Superior temporal gyrus (tissue), 1 donor: ENCODE results near the gene ZBED6.
"Not testable (repeated sequence)": the region's sequence is repeated elsewhere in the genome, so short reads cannot be mapped to it uniquely, and the experiment has no call there.

Source experiments
- DNase-seq: peaks from one replicate; pipeline ENCODE4 v3.0.0-alpha.2; 2016; ENCODE audit errors: extremely low spot score

Gene ZBED6

DNA sequence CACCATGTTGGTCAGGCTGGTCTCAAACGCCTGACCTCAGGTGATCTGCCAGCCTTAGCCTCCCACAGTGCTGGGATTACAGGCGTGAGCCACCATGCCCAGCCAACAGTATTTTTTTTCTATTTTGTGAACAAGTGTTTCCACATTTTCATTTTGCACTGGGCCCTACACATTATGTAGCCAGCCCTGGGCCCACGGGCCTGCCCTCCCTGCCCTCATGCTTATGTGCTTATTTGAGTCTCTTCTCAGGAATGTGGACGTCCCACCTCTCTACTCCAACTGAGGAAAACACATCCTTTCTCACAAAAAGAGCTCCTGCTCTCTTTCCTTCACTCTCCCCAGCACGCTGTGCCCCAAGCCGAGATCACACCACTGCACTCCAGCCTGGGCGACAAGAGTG lies 13.5 kb upstream of the ZBED6 start:
- DNase-seq = no peak

GRCh38 chr1:203789966-203790365 lies 5.5 kb upstream of the ZBED6 start:
- DNase-seq = no peak

GRCh38 chr1:203791498-203791897 lies 3.9 kb upstream of the ZBED6 start:
- DNase-seq = no peak

DNA sequence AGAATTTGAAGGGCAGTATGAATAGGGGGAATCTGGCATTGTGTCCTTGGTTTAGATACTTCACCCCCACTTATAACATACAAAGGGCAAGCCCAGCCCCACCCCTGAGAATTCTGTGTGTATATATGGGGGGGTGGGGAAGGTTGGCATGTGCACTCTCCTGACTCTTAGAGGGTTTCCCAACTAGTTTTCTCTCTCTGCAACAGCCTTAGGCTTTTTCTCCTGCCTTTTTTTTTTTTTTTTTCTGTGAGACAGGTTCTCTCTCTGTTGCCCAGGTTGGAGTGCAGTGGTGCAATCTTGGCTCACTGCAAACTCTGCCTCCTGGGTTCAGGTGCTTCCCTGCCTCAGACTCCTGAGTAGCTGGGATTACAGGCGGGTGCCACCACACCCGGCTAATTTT lies 2.9 kb upstream of the ZBED6 start:
- DNase-seq = no peak

GRCh38 chr1:203793561-203793960 lies 1.9 kb upstream of the ZBED6 start:
- not testable (repeated sequence) for DNase-seq

DNA sequence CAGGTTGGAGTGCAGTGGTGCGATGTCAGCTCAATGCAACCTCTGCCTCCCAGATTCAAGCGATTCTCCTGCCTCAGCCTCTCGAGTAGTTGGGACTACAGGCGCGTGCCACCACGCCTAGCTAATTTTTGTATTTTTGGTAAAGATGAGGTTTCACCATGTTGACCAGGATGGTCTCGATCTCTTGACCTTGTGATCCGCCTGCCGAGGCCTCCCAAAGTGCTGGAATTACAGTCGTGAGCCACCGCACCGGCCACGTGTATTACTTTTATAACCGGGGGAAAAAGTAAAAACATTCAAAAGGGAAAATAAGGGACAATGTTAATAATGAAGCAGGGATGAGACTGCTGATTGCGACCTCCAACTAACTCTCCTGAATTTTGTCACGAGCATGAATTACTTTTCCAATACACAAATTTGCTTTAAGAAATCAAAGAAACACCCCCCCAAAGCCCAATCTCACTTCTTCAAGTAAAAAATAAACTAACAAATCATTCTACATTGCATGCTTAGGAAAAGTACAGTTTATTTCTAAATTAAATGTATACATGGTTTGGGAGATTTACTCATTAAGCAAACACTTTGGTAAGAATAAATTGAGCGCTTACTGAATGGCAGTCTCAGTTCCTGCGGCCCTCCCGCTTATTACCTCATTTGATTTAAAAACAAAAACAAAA lies 521 bp upstream of the ZBED6 start:
- no peak for DNase-seq

GRCh38 chr1:203796236-203796605 lies 798 bp downstream of the ZBED6 start:
- DNase-seq = peak; percentile 47

DNA sequence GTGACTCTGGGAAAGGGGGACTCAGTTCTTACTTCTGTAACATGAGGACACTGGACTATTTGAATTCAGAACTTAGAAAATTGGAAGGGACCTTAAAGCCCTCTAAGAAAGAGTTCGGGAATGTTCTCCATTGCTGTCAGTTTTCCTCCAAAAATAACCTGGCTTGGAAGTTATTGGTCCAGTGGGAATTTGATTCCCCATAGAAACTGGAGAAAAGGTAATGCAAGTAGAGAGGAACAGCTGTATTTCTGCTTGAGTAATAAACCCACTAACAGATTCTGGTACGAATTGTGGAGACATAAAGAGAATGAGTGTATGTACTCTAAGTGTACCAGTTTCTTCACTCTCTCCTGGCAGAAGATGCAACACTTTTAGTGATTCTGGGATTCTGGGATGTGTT lies 1.8 kb downstream of the ZBED6 start:
- DNase-seq = no peak

DNA sequence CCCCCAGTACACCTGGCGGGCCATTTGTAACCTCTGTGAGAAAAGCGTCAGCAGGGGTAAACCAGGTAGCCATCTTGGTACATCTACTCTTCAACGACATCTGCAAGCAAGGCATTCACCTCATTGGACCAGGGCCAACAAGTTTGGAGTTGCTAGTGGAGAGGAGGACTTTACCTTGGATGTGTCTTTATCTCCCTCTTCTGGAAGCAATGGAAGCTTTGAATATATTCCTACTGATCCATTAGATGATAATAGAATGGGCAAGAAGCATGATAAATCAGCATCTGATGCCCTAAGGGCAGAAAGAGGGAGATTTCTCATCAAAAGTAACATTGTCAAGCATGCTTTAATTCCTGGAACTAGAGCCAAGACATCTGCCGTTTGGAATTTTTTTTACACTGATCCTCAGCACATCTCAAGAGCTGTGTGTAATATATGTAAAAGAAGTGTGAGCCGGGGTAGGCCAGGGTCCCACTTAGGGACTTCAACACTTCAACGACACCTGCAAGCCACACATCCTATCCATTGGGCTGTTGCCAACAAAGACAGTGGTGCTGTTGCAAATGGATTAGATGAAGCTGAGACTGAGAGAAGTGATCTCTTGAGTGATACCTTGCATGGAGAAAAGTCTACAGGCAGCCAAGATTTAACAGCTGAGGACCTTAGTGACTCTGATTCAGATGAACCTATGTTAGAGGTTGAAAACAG lies 2.7 kb downstream of the ZBED6 start:
- no peak for DNase-seq

GRCh38 chr1:203799157-203799556 lies 3.7 kb downstream of the ZBED6 start:
- no peak for DNase-seq

DNA sequence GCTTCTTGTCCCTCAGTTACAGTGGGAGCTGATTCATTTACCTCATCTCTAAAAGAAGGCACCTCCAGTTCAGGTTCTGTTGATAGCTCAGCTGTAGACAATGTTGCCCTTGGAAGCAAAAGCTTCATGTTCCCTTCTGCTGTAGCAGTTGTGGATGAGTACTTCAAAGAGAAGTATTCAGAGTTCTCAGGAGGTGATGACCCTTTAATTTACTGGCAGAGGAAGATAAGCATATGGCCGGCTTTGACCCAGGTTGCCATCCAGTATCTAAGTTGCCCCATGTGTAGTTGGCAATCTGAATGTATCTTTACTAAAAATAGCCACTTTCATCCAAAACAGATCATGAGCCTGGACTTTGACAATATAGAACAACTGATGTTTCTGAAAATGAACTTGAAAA lies 4.5 kb downstream of the ZBED6 start:
- DNase-seq = no peak

DNA sequence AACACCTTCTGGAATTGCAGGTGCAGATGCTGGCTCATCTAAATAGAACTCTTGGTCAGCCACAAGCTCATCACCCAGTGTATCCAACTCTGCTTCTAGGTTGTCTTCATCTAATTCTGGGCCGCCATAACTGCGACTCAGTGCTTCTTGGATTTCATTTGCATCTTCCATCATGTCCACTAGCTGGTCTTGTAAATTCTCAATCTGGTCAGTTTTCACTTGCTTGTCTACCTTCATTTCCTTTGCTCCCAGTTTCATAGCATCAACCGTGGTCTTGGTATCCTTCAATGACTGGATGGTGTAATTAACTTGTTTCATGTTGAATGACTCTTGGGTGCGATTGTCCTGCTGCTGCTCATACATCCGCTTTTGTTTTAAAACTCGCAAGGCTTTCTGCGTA lies 10.3 kb downstream of the ZBED6 start:
- DNase-seq = no peak

GRCh38 chr1:203807196-203807595 lies 11.8 kb downstream of the ZBED6 start:
- no peak for DNase-seq

- DNase-seq = no peak
These were observed 18.3 kb downstream of the ZBED6 start for GRCh38 chr1:203813581-203814341.

DNA sequence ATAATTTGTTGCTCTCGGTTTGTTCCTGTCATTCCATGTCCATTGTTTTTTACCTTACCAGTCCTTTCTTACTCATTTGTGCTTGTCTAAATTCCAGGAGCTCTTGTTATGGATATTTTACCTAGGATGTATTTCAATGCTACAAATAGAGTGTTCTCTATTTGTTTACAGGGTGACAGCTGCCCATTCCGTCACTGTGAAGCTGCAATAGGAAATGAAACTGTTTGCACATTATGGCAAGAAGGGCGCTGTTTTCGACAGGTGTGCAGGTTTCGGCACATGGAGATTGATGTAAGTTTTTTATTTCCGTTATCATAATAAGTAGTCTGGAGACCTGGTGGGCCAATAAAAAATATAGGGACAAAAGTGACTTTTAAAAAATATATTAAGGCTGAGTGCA lies 23.0 kb downstream of the ZBED6 start:
- no peak for DNase-seq

DNA sequence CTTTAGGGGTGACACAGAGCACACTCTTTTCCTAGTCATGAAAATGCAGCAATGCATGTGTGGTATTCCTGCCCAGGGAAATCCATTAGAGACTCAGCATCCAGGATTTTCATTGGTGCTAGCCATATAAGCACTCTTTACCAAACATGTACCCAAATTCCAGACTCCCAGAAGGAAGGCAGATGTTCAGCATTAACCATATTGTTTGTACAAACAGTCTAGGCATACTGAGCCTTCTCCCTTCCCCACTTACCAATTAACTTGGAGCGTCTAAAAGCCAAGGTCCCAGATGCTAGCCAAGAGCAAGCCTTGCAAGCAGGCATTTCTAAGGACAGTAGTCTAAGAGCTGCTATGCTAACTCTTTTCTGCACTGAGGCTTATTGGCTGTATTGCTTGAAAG lies 27.9 kb downstream of the ZBED6 start:
- DNase-seq = no peak

DNA sequence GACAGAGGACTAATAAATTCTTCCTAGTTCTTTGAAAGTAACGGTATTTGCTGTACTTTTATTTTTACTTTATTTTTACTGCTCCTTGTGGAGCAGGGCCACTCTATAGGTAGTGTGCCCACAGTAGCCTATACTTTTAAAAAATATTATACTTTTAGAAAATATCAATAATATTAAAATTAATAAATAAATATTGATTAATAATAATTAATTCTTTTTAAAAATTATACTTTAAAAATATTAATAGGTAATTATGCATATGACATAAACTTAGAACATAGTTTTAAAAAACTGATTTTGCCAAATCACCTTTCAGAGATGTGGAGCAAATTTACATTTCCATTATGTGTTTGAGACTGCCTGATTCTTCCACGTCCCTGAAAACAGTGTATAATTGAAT lies 30.8 kb downstream of the ZBED6 start:
- no peak for DNase-seq

DNA sequence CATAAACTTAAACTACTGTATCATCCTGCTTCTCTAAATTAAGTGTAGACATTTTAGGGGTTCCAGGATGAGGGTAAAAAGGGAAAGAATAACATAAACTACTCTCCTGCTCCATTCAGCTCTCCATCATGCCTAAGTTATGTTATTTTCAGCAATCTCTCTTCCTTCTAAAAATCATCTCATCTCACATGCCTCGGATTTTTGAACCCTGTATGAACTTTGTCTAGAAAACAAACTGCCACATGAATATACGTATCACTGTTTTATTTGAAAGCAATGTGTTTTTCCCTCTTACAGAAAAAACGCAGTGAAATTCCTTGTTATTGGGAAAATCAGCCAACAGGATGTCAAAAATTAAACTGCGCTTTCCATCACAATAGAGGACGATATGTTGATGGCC lies 32.6 kb downstream of the ZBED6 start:
- no peak for DNase-seq

DNA sequence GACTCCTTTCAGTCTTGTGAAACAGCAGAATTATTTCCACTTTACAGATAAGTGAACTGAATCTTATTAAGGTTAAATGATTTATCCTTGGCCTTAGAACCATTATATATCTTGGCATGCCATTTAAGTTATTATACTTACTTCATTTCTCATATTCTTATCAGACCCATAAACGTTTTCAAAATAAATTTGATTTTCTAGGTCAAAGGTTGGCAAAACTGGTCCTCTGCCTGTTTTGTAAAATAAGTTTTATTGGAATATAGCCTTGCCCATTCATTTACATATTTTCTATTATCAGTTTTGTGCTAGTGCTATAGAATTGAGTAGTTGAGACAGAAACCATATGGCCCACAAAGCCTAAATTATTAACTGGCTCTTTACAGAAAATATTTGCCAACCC lies 33.1 kb downstream of the ZBED6 start:
- no peak for DNase-seq

GRCh38 chr1:203829247-203829646 lies 33.8 kb downstream of the ZBED6 start:
- not testable (repeated sequence) for DNase-seq

DNA sequence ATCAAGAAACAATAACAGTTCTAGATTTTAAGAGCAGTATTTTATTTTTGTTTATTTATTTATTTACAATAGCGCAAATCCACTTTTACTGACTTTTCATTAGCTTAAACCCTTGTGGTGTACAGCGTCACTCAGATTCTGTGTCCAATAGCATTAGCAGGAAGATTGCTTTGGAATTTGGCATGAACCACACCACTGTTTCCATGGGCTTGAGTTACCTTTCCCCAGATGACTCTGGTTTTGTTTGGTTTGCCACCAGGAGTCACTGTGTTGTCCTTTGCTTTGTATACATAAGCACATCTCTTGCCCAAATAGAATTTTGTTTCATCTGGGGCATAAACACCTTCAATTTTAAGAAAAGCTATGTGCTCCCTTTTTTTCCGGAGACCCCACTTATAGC lies 40.1 kb downstream of the ZBED6 start:
- DNase-seq = no peak

DNA sequence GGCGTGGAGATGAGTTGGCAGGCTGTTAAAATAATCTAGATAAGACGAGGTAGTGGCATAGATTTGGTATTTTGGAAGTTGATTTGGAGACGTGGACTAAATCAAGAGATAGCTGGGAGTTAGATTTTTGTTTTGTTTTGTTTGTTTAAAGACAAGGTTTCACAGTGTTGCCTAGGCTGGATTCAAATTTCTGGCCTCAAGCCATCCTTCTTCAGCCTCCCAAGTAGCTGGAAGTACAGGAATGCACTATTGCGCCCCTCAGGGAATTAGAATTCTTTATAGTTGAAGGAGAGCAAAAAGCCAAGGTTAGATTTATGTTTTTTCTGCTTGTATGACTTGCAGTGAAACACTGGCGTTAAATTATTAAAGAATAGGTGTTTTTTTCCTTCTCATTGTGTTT lies 43.7 kb downstream of the ZBED6 start:
- DNase-seq = no peak

DNA sequence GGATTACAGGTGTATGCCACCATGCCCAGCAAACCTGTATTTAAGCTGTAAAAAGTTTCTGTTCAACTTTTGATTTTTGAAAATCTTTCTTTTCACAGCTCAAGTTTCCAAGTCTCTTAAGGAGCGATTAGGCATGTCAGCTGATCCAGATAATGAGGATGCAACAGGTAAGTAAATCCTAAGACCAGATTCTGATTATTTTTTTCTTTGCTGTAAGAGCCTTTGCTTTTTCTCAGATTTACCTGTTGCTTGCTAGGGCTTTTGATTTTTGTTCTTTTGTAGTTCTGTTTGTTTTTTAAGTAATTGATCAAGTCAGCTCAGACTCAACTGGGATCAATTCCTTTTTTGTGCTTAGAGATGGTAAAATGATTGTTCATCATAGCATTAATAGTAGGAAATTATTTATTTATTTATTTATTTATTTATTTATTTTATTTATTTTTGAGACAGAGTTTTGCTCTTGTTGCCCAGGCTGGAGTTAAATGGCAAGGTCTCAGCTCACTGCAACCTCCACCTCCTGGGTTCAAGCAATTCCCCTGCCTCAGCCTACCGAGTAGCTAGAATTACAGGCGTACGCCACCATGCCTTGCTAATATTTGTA lies 44.9 kb downstream of the ZBED6 start:
- DNase-seq = no peak
